Left cardiac atrium (tissue), 4 donors: ENCODE results near the gene TRIM62. TPM values are rescaled to one million over a fixed set of nuclear protein-coding genes. Genes with fewer than 3 reads are reported as not detected.

Experiments
- ATAC-seq, 2 donors: fragments of 200-7000 bp; cut with Tn5 transposase; one replicate each; pipeline ENCODE4 v1.9.1; 2020; ENCODE audit warnings: mild to moderate bottlenecking in 2 of 2, moderate library complexity in 2 of 2
- DNase-seq: peaks from one replicate; pipeline ENCODE4 v3.0.0-alpha.2; 2020
- intact Hi-C, 2 donors: fragments of 100-400 bp; cut with DNase I; formaldehyde crosslinking; loops; one replicate each; pipeline versions ENCODE4 v1.14.1 to v1.15.1; 2022 to 2023
- total RNA-seq, 2 donors: library from RNA; stranded (reverse); fragmentation: NEBNext Ultra II Directional; extraction: Animal tissue kit (Norgen Biotek cat#: 25700); gene quantifications; one replicate each; pipeline ENCODE4 v1.2.1, GENCODE V29; 2021
- donor health status: DM: no; HTN: yes; CAD: no.
- donor health status: DM: no; HTN: yes; CAD: no; lungs with severe emphysema.
- donor health status: DM: yes; HTN: yes; CAD: no.
- donor health status: Dilated cardiomyopathy.

TRIM62 gene
- total RNA-seq, 2 donors from 2014 or later, result 2.4 to 2.8 TPM

DNA sequence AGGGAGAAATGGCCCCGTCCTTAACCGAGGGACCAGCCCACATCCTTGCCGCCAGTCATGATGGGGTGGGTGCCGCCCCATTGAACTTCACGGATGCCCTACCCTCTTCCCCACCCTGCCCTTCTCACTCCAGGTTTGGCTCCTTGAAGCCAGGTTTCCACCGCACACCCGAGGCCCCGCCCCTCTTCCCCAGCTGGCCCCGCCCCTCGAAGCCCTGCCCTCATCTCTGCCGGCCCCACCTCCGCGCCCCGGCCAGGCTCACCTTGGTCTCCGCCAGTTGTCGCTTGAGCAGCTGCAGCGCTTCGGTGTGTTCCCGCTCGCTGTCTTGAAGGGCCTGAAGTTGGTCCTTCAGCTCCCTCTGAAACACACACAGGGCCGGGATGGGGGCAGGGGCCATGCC is 16.6 kb downstream of the TRIM62 start:
- no peak for ATAC-seq
- DNase-seq, result no peak
- intact Hi-C loops, result no loop called here

GRCh38 chr1:33163621-33164519 is 18.0 kb downstream of the TRIM62 start:
- intact Hi-C loops, result no loop called here
- ATAC-seq (peak in 1 of 2 donors; percentile 16), DNase-seq (no peak)

- DNase-seq (no peak), ATAC-seq (no peak)
- intact Hi-C loops, result no loop called here
Measured at GRCh38 chr1:33162141-33162540, 19.7 kb downstream of the TRIM62 start.

- ATAC-seq (peak; percentile 73 to 81), DNase-seq (peak; percentile 77)
Measured at GRCh38 chr1:33161061-33161681, 20.7 kb downstream of the TRIM62 start.

GRCh38 chr1:33159577-33159976 is 22.3 kb downstream of the TRIM62 start:
- DNase-seq, result no peak
- intact Hi-C loops, result no loop called here
- no peak for ATAC-seq

More at GRCh38 chr1:33161061-33161681, 20.7 kb downstream of the TRIM62 start:
- intact Hi-C loops, result no loop called here

- ATAC-seq (no peak), DNase-seq (no peak)
- intact Hi-C loops, result no loop called here
Measured at GRCh38 chr1:33158366-33158765, 23.5 kb downstream of the TRIM62 start.

DNA sequence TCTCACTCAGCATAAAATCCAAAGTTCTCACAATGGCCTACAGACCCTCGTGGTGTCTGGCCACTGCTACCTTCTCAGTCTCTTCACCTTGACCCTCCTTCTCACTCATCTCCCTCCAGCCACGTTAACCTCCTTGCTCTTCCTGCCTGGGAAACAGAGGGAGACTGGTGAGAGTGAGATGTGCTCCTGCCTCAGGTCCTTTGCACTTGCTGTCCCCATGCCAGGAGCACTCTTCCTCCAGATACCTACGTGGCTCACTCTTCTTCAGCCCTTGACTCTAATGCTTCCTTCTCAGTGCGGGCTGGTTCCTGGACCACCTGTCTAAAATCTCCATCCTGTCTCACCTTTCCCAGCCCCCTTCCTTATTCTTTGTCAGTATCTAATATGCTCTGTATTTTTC is 24.7 kb downstream of the TRIM62 start:
- DNase-seq (no peak), ATAC-seq (no peak)
- intact Hi-C loops, result no loop called here

GRCh38 chr1:33155877-33156538 is 25.8 kb downstream of the TRIM62 start:
- no peak for DNase-seq
- ATAC-seq, result no peak
- intact Hi-C loops, result no loop called here

DNA sequence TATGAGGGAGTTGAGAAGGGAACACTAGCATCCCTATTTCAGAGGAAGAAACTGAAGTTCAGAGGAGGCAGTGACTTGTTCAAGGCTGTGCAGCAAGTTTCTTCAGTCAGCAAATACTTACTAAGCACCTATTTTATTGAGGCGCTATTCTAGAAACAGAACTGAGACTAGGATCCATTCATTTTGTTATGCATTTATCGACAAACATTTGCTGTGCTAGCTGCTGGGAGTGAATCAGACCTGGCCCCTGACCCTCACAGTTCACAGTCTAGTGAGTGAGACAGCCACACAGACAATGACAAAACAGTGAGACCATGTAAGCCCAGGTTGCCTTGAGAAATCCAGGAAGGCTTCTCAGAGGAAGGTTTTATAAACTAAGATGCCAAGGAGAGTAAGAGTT is 28.2 kb downstream of the TRIM62 start:
- no peak for DNase-seq
- intact Hi-C loops, result no loop called here
- no peak for ATAC-seq

DNA sequence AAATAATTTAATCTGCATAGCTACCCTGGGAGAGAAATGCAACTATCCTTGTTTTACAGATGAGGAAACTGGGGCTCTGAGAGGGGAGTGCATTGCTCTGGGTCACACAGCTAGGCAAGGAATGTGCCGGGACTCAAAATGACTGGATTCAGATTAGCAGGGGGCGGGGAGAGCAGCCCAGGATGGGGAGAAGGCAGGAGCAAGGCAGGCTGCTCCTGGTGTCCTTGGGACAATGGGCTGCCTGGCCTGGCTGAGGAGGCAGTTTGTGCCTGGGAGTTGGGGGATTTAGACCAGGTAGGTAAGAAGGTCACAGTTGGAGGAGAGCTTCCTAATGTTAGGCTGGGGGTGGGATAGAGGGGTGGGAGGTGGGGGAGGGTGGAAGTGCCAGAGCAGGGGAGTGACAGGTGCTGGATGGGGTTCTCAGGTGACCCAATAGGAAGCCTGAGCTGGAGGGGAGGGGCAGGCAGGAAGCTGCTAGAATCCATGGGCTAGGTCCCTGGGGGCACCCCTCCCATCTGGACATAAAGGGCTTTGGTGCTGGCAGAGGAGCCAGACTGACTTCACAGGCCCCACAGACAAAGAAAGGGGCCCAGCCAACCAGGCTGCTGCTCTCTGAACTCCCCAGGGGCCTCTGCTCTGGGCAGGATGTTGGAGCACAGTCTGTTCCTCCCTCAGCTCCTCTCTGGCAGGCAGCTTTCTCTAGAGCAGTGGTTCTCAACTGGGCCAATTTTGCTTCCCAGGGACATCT is 29.0 kb downstream of the TRIM62 start:
- DNase-seq (peak; percentile 86), ATAC-seq (peak; percentile 93 to 94)
- intact Hi-C loops, result no loop called here

- ATAC-seq, result no peak
- no peak for DNase-seq
- intact Hi-C loops, result no loop called here
Measured at GRCh38 chr1:33151116-33151515, 30.7 kb downstream of the TRIM62 start.

- intact Hi-C loops, result no loop called here
- DNase-seq (no peak), ATAC-seq (no peak)
Measured at GRCh38 chr1:33150522-33150921, 31.3 kb downstream of the TRIM62 start.

GRCh38 chr1:33149453-33150190 is 32.2 kb downstream of the TRIM62 start:
- no peak for ATAC-seq
- intact Hi-C loops, result no loop called here
- DNase-seq, result no peak

- intact Hi-C loops, result no loop called here
- ATAC-seq (no peak), DNase-seq (no peak)
Measured at GRCh38 chr1:33148615-33149014, 33.2 kb downstream of the TRIM62 start.

- intact Hi-C loops, result no loop called here
- DNase-seq (no peak), ATAC-seq (no peak)
Measured at GRCh38 chr1:33147997-33148314, 33.9 kb downstream of the TRIM62 start.

DNA sequence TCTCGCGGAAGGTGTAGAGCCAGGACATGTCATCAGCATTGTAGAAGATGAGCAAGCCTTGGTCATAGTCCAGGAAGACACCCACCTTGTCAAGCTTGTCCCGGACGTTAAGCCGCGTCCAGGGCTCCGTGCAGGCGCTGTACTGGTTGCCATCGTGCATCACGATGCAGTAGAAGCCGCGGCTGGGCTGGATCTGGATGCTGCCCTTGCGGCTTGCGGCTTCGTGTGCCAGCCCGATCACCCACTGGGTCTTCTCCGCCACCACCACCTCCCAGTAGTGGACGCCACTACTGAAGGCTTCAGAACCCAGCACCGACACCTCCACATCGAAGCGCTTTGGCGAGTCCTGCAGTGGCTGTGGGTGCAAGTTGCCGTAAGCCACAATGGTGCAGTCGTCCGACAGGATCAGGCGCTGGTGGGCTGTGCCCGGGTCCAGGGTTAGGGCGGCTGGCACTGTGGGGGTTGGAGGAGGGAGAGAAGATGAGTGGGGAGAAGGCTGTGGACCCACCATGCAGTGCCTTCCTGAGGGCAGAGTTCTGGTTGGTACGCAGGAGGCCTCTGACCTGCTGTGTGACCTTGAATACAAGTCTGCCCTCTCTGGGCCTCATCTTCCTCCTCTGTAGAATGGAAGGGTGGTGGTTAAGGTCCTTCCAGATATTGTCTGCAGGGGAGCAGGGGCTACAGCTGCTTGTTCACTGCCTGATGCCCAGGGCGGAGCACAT is 34.4 kb downstream of the TRIM62 start:
- no peak for ATAC-seq
- intact Hi-C loops, result no loop called here
- DNase-seq, result no peak

- no peak for ATAC-seq
- intact Hi-C loops, result no loop called here
- DNase-seq, result no peak
Measured at GRCh38 chr1:33146003-33146402, 35.8 kb downstream of the TRIM62 start.

- intact Hi-C loops, result no loop called here
- DNase-seq (no peak), ATAC-seq (no peak)
Measured at GRCh38 chr1:33143698-33144097, 38.1 kb downstream of the TRIM62 start.
